ENCODE results near the gene HSPA4L. TPM values are rescaled to one million over a fixed set of nuclear protein-coding genes. Genes with fewer than 3 reads are reported as not detected.

The HSPA4L gene
- total RNA-seq, 1 experiment from 2014 or later: 16.4 TPM

- Mint-ChIP-seq H3K27me3 (ENCODE audit: unreplicated experiment) (no peaks in the 10 kb centered on the region), H3K27ac (ENCODE audit: unreplicated experiment) (no peak overlapping the region), H3K9me3 (ENCODE audit: low read depth, unreplicated experiment) (peaks cover 10% of the 10 kb centered on the region), H3K4me3 (ENCODE audit: low read depth, unreplicated experiment) (no peak overlapping the region), H3K4me1 (ENCODE audit: low read depth, unreplicated experiment) (no peaks in the 10 kb centered on the region), H3K36me3 (ENCODE audit: insufficient read depth, unreplicated experiment) (no peaks in the 10 kb centered on the region)
- CTCF ChIA-PET: no interaction called here
- no peak for DNase-seq
- intact Hi-C loops (cut with micrococcal nuclease; ENCODE audit: unreplicated experiment): no loop called here
- no TSS peak for BruUV-seq (replicated peaks)
- no peak for TF ChIP-seq CTCF (IDR thresholded peaks at IDR 0.05; ENCODE audit: unreplicated experiment)
These were observed 62.5 kb downstream of the HSPA4L start for GRCh38 chr4:127844601-127845116.

- H3K4me3 Mint-ChIP-seq (ENCODE audit: low read depth, unreplicated experiment): no peak overlapping the region
- CTCF ChIA-PET: no interaction called here
- no TSS peak for BruUV-seq (replicated peaks)
- H3K27me3 Mint-ChIP-seq (ENCODE audit: unreplicated experiment): no peaks in the 10 kb centered on the region
- H3K36me3 Mint-ChIP-seq (ENCODE audit: insufficient read depth, unreplicated experiment): no peaks in the 10 kb centered on the region
- H3K4me1 Mint-ChIP-seq (ENCODE audit: low read depth, unreplicated experiment): no peaks in the 10 kb centered on the region
- no peak for DNase-seq
- TF ChIP-seq CTCF (IDR thresholded peaks at IDR 0.05; ENCODE audit: unreplicated experiment): no peak
- intact Hi-C loops (cut with micrococcal nuclease; ENCODE audit: unreplicated experiment): no loop called here
- H3K27ac Mint-ChIP-seq (ENCODE audit: unreplicated experiment): no peak overlapping the region
- peaks cover 12% of the 10 kb centered on the region for H3K9me3 Mint-ChIP-seq (ENCODE audit: low read depth, unreplicated experiment)
These were observed 63.9 kb downstream of the HSPA4L start for GRCh38 chr4:127846061-127846460.

GRCh38 chr4:127846765-127847164 lies 64.6 kb downstream of the HSPA4L start:
- BruUV-seq (replicated peaks): no TSS peak
- Mint-ChIP-seq H3K9me3 (ENCODE audit: low read depth, unreplicated experiment) (peaks cover 12% of the 10 kb centered on the region), H3K4me3 (ENCODE audit: low read depth, unreplicated experiment) (no peak overlapping the region), H3K27me3 (ENCODE audit: unreplicated experiment) (no peaks in the 10 kb centered on the region), H3K36me3 (ENCODE audit: insufficient read depth, unreplicated experiment) (no peaks in the 10 kb centered on the region), H3K4me1 (ENCODE audit: low read depth, unreplicated experiment) (no peaks in the 10 kb centered on the region), H3K27ac (ENCODE audit: unreplicated experiment) (no peak overlapping the region)
- no peak for TF ChIP-seq CTCF (IDR thresholded peaks at IDR 0.05; ENCODE audit: unreplicated experiment)
- DNase-seq: no peak
- CTCF ChIA-PET: interaction anchor here (0.6 to 0.7 kb wide), 2 partner anchors 31 to 224 kb away, joined by 3 read pairs; no protein-coding TSS in a partner anchor
- intact Hi-C loops (cut with micrococcal nuclease; ENCODE audit: unreplicated experiment): no loop called here

GRCh38 chr4:127849505-127850234 lies 67.5 kb downstream of the HSPA4L start:
- Mint-ChIP-seq H3K4me1 (ENCODE audit: low read depth, unreplicated experiment) (no peaks in the 10 kb centered on the region), H3K36me3 (ENCODE audit: insufficient read depth, unreplicated experiment) (no peaks in the 10 kb centered on the region), H3K27me3 (ENCODE audit: unreplicated experiment) (no peaks in the 10 kb centered on the region), H3K9me3 (ENCODE audit: low read depth, unreplicated experiment) (peaks cover 17% of the 10 kb centered on the region), H3K27ac (ENCODE audit: unreplicated experiment) (no peak overlapping the region), H3K4me3 (ENCODE audit: low read depth, unreplicated experiment) (no peak overlapping the region)
- intact Hi-C loops (cut with micrococcal nuclease; ENCODE audit: unreplicated experiment): no loop called here
- no TSS peak for BruUV-seq (replicated peaks)
- no peak for TF ChIP-seq CTCF (IDR thresholded peaks at IDR 0.05; ENCODE audit: unreplicated experiment)
- CTCF ChIA-PET: no interaction called here
- no peak for DNase-seq
